Tibial artery (tissue), 4 donors: ENCODE data around the gene IL3RA.

Source experiments
- DNase-seq, 2 donors: peaks; one replicate each; pipeline ENCODE4 v3.0.0-alpha.2; 2019
- H3K27ac ChIP-seq, 2 donors: fragments of 200-600 bp; sonication (generic) in 1 of 2; 1 replicate in 1 of 2; 2 replicates in 1 of 2; pipeline ENCODE4 v1.5.1; 2018 to 2019; ENCODE audit warnings: mild to moderate bottlenecking in 1 of 2
- H3K27me3 ChIP-seq, 2 donors: fragments of 200-600 bp; sonication (generic) in 1 of 2; one replicate each; pipeline versions ENCODE4 v1.5.1 to v1.6.0; 2016 to 2019
- H3K36me3 ChIP-seq, 3 donors: fragments of 200-600 bp; sonication (generic) in 2 of 3; one replicate each; pipeline ENCODE4 v1.5.1; 2016 to 2019; ENCODE audit warnings: mild to moderate bottlenecking in 2 of 3
- H3K4me1 ChIP-seq, 4 donors: fragments of 200-600 bp; sonication (generic) in 2 of 4; 1 replicate in 3 of 4; 2 replicates in 1 of 4; pipeline ENCODE4 v1.5.1; 2016 to 2019
- H3K4me3 ChIP-seq, 2 donors: fragments of 200-600 bp; sonication (generic) in 1 of 2; 1 replicate in 1 of 2; 2 replicates in 1 of 2; pipeline ENCODE4 v1.5.1; 2018 to 2019; ENCODE audit warnings: mild to moderate bottlenecking in 2 of 2
- H3K9me3 ChIP-seq, 3 donors: fragments of 200-600 bp; sonication (generic) in 1 of 3; one replicate each; pipeline ENCODE4 v1.5.1; 2016 to 2019
- CTCF ChIP-seq, 2 experiments: fragments of 200-600 bp in 1 of 2; fragments of 450-650 bp in 1 of 2; IDR thresholded peaks; one replicate each; pipeline ENCODE4 v1.5.1; 2017 to 2019; ENCODE audit warnings: antibody characterized with exemption in 2 of 2, mild to moderate bottlenecking in 1 of 2, moderate library complexity in 1 of 2
- intact Hi-C: fragments of 100-400 bp; cut with DNase I; formaldehyde crosslinking; loops from one replicate; pipeline ENCODE4 v1.15.0; 2023; ENCODE audit warnings: low total_unique reads

IL3RA gene

GRCh38 chrX:1384658-1385252 is 48.2 kb downstream of the IL3RA start:
- no peak overlapping the region for H3K4me3 ChIP-seq
- intact Hi-C loops, result no loop called here
- peak in 1 of 2 donors; percentile 63 for DNase-seq
- H3K4me1 ChIP-seq, result peaks cover 0 to 16% (median 12%) of the 10 kb centered on the region in 4 donors
- H3K27me3 ChIP-seq, result no peaks in the 10 kb centered on the region
- no peak for TF ChIP-seq CTCF (IDR thresholded peaks at IDR 0.05)
- H3K36me3 ChIP-seq, result peaks cover 63 to 81% (median 66%) of the 10 kb centered on the region in 3 donors
- no peaks in the 10 kb centered on the region for H3K9me3 ChIP-seq
- H3K27ac ChIP-seq, result no peak overlapping the region

- Histone ChIP-seq H3K9me3 (no peaks in the 10 kb centered on the region), H3K36me3 (peaks cover 69 to 89% (median 74%) of the 10 kb centered on the region in 3 donors), H3K4me1 (peaks cover 0 to 23% (median 19%) of the 10 kb centered on the region in 4 donors), H3K27me3 (no peaks in the 10 kb centered on the region), H3K27ac (no peak overlapping the region), H3K4me3 (no peak overlapping the region)
- no peak for TF ChIP-seq CTCF (IDR thresholded peaks at IDR 0.05)
- intact Hi-C loops, result loop anchor here (1.0 kb wide), 1 partner anchor 32 kb away; no protein-coding TSS in a partner anchor
- DNase-seq, result peak in 1 of 2 donors; percentile 61
Observed at GRCh38 chrX:1385253-1386223, 49.0 kb downstream of the IL3RA start.

GRCh38 chrX:1386338-1387127 is 49.9 kb downstream of the IL3RA start:
- Histone ChIP-seq H3K27ac (no peak overlapping the region), H3K4me1 (peaks cover 0 to 31% (median 27%) of the 10 kb centered on the region in 4 donors), H3K4me3 (no peak overlapping the region), H3K9me3 (no peaks in the 10 kb centered on the region), H3K36me3 (peaks cover 69 to 94% (median 76%) of the 10 kb centered on the region in 3 donors), H3K27me3 (no peaks in the 10 kb centered on the region)
- peak in 1 of 2 donors; percentile 62 for DNase-seq
- intact Hi-C loops, result loop anchor here (1.0 kb wide), 1 partner anchor 33 kb away; no protein-coding TSS in a partner anchor
- no peak for TF ChIP-seq CTCF (IDR thresholded peaks at IDR 0.05)

GRCh38 chrX:1387141-1387776 is 50.7 kb downstream of the IL3RA start:
- intact Hi-C loops, result no loop called here
- peak in 1 of 2 donors; percentile 64 for DNase-seq

More at GRCh38 chrX:1387141-1387776, 50.7 kb downstream of the IL3RA start:
- no peaks in the 10 kb centered on the region for H3K27me3 ChIP-seq
- no peak for TF ChIP-seq CTCF (IDR thresholded peaks at IDR 0.05)
- no peak overlapping the region for H3K27ac ChIP-seq
- H3K36me3 ChIP-seq, result peaks cover 69 to 88% (median 76%) of the 10 kb centered on the region in 3 donors
- peaks cover 0 to 31% (median 27%) of the 10 kb centered on the region in 4 donors for H3K4me1 ChIP-seq
- H3K4me3 ChIP-seq, result no peak overlapping the region
- no peaks in the 10 kb centered on the region for H3K9me3 ChIP-seq
